Hepatocyte (in vitro differentiated cells): Measurements from ENCODE around the gene APBB2.

Source experiments
- EZH2 ChIP-seq: fragments of 200-600 bp; sonication (generic); IDR thresholded peaks from 2 replicates; pipeline ENCODE4 v1.6.1; 2016; ENCODE audit warnings: antibody characterized with exemption, mild to moderate bottlenecking, borderline replicate concordance
- EZH2phosphoT487 ChIP-seq: fragments of 200-600 bp; sonication (generic); IDR thresholded peaks from one replicate; pipeline ENCODE4 v1.6.1; 2018; ENCODE audit warnings: antibody characterized with exemption, mild to moderate bottlenecking, low read depth, moderate library complexity; ENCODE audit not compliant: unreplicated experiment, severe bottlenecking
- TF ChIP-seq, protein P1 (sequence below): fragments of 200-600 bp; sonication (generic); IDR thresholded peaks from 2 replicates; pipeline ENCODE4 v1.5.1; 2016; ENCODE audit warnings: antibody characterized with exemption, mild to moderate bottlenecking; ENCODE audit not compliant: poor library complexity

DNA sequence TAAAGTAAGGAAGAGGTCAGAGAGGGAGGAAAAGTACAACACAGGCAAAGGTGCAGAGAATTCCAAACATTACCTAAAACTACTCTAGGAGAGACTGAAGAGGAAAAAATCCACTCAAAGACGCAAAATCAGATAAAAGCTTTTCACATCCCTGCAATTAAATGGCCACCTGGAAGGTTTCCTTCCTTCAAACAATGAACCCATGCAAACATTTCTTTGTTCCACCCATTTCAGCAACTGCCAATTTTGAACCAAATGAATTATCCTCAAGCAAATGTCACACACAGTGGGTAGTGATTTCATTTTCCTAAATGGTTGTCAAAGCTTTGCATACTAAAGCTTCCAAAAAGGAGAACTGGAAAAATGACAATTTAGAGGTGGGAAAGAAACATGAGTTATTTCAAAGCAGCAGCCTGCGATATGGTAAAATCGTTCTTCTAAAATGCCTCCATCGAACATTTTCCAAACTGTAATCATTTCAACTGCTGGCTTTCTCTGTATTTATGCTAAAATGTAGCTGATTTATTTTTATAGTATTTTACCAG is 45.0 kb downstream of the APBB2 start:
- TF ChIP-seq EZH2 (no peak), EZH2phosphoT487 (no peak)
- TF ChIP-seq, protein P1, sequence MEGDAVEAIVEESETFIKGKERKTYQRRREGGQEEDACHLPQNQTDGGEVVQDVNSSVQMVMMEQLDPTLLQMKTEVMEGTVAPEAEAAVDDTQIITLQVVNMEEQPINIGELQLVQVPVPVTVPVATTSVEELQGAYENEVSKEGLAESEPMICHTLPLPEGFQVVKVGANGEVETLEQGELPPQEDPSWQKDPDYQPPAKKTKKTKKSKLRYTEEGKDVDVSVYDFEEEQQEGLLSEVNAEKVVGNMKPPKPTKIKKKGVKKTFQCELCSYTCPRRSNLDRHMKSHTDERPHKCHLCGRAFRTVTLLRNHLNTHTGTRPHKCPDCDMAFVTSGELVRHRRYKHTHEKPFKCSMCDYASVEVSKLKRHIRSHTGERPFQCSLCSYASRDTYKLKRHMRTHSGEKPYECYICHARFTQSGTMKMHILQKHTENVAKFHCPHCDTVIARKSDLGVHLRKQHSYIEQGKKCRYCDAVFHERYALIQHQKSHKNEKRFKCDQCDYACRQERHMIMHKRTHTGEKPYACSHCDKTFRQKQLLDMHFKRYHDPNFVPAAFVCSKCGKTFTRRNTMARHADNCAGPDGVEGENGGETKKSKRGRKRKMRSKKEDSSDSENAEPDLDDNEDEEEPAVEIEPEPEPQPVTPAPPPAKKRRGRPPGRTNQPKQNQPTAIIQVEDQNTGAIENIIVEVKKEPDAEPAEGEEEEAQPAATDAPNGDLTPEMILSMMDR, result no peak
